ENCODE results near the gene SLC35B1.

DNA sequence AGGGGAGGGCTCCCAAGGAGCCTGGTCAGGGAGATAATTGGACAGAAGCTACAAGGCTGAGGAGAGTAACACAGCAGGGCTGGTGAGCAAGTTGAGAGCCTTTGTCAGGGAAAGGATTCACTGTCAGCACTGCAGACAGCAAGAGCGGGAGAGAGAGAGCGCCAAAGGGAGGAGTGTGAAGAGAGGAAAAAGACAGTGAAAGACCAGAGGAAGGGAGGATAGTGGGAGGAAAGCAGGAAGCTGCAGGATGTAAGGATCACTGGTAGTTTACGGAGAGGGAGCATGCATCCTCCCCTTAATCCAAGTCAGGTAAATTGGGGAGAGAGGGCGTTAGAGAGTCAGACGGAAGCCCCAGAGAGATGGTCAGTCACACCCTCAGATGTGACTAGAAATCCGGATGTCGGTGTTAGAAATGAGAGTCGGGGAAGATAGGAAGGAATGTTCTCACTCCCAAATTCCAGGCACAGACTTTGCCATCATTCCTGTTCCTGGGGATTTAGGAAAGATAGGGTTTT lies 16.0 kb downstream of the SLC35B1 start:
- TF ChIP-seq, protein P1, sequence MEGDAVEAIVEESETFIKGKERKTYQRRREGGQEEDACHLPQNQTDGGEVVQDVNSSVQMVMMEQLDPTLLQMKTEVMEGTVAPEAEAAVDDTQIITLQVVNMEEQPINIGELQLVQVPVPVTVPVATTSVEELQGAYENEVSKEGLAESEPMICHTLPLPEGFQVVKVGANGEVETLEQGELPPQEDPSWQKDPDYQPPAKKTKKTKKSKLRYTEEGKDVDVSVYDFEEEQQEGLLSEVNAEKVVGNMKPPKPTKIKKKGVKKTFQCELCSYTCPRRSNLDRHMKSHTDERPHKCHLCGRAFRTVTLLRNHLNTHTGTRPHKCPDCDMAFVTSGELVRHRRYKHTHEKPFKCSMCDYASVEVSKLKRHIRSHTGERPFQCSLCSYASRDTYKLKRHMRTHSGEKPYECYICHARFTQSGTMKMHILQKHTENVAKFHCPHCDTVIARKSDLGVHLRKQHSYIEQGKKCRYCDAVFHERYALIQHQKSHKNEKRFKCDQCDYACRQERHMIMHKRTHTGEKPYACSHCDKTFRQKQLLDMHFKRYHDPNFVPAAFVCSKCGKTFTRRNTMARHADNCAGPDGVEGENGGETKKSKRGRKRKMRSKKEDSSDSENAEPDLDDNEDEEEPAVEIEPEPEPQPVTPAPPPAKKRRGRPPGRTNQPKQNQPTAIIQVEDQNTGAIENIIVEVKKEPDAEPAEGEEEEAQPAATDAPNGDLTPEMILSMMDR (conservative IDR thresholded peaks at IDR 0.05; ENCODE audit: low read depth, low read length): no peak
- TF ChIP-seq RCOR1 (IDR thresholded peaks at IDR 0.05; ENCODE audit: insufficient replicate concordance, low read length) (no peak), RFX5 (IDR thresholded peaks at IDR 0.05; ENCODE audit: low read depth, low read length) (no peak), RAD21 (IDR thresholded peaks at IDR 0.05; ENCODE audit: low read length) (no peak), CHD1 (IDR thresholded peaks at IDR 0.05; ENCODE audit: low read depth, low read length) (no peak)
